ENCODE measurements around the gene RSF1. TPM values are rescaled to one million over a fixed set of nuclear protein-coding genes. Genes with fewer than 3 reads are reported as not detected.

RSF1 gene
- total RNA-seq, 1 donor from 2014 or later, result 19.9 TPM

DNA sequence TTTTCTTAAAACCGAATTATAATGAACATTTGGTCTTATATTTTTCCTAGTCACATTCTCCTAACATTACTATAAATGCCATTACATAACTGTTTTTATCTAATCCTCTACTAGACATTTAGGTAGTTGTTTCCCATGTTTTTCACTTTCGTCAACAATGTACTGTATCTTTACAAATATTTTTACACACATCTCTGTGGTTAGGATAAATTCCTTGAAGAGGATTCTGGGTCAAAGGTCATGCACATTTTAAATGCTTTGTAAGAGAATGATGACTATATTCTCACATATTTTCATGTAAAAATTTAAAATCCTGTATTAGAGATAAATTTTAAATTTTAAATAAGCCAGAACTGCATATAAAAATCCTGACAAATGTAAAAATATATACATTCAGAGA is 121.6 kb downstream of the RSF1 start:
- DNase-seq (ENCODE audit: low spot score) (no peak), ATAC-seq (no peak)

DNA sequence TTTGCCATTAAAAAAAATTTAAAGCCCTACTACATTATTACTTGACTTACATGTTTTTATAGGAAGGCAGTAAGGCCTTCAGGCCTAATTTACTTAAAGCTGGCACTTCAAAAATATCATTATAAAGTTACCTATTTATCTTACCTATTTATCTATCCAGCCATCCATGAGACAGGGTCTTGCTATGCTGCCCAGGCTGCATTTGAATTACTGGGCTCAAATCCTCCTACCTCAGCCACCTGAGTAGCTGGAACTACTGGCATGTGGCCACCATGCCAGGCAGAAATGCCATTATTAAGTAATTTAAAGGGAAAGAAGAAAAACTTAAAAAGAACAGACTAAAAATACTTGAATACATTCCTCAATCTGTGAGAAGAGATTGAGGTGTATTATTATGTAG is 122.7 kb downstream of the RSF1 start:
- ATAC-seq (no peak), DNase-seq (ENCODE audit: low spot score) (no peak)

DNA sequence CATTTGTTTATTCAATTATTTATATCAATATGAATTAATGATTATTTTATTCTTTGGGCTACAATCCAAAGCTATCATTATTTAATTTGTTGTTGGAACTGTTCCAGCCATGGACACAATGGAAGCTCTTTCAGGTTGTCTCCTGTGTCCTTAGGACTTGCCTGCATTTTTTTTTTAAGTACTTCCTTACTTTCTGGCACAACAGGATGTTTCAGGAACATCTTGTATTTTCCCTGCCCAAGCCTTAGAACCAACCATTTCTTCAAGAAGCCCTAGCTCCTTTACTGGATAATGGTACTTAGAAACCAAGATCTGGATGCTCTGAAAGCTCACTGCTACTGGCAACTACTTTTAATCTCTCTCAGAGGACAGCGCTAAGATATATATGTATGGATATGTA is 125.1 kb downstream of the RSF1 start:
- ATAC-seq, result no peak
- no peak for DNase-seq (ENCODE audit: low spot score)

DNA sequence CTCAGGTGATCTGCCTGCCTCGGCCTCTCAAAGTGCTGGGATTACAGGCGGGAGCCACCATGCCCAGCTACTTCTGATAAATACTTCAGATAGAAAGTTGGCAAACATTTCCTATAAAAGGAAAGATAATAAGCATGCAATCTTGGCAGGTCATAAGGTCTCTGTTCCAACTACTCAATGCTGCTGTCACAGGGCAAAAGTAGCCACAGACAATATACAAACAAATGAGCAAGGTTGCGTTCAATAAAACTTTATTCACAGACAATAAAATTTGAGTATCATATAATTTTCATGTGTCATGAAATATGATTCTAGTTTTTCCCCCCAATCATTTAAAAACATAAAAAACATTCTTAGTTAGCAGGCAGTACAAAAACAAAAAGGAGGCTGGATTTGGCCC is 129.9 kb downstream of the RSF1 start:
- DNase-seq (ENCODE audit: low spot score) (no peak), ATAC-seq (no peak)

DNA sequence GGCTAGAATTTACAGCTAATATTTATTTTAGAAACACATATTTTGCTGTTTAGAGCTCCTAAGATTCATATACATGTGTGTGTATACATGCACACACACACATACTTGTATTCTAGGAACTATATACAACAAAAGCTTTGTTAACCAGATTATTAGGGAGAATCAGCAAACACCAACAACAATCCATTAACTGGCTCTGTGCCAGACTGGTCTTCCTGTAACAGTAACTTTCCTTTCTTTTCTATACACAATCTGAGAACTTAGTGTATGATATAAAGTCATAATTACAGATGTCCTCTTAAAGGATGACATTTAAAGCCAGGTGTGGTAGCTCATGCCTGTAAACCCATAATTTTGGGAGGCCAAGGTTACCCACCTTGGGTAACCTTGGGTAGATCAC is 133.4 kb downstream of the RSF1 start:
- ATAC-seq (no peak), DNase-seq (ENCODE audit: low spot score) (no peak)

DNA sequence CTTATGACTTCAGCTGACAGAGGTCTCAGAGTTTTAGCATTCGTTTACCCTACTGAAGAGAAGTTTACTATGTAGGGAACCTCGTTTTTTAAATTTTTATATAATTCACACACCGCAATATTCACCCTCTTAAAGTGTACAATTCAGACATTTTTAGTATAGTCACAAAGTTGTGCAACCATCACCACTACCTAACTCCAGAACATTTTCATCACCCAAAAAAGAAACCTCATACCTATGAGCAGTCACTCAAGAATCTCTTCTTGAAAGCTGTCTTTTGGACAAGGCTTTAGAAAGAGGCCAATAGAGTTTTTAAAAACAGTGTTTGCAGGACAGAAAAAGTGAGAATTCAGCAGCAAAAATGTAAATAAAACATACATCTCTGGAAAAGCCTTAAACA is 143.4 kb downstream of the RSF1 start:
- no peak for ATAC-seq
- no peak for DNase-seq (ENCODE audit: low spot score)

DNA sequence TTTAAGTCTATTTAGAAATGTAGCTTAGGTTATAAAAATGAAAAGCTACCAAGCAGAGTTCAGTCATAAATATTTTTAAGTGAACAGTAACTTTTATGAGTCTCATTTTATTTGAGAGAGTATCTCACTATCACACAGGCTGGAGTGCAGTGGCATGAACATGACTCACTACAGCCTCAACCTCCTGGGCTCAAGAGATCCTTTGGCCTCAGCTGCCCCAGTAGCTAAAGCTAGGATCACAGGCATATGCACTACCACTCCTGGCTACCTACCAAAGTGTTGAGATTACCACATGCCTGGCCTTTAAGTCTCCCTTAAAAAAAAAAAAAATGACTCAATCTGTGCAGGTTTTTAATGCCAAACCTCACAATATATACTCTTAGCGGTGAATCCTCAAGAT is 148.3 kb downstream of the RSF1 start:
- ATAC-seq (no peak), DNase-seq (ENCODE audit: low spot score) (no peak)

DNA sequence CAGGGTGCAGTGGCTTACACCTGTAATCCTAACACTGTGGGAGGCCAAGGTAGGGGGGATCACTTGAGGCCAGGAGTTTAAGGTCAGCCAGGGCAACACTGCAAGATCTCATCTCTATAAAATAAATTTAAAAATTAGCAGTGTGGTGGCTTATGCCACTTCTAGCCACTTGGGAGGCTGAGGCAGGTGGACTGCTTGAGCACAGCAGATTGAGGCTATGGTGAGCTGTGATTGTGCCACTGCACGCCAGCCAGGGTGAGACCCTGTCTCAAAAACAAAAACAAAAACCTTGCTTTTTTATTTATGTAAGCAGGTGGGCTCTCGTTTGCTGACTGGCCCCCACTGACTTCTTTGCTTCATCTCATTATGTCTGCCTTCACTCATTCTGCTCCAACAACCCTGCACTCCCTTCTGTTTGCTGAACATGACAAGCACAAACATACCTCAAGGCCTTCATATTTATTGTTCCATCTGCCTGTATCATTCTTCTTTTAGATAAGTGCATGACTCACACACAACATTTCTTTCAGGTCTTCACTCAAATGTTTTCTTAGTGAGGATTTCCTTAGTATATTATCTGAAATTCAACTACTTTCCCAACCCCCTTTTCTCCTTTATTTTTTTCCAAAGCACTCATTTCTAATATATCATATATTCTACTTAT is 150.5 kb downstream of the RSF1 start:
- DNase-seq (ENCODE audit: low spot score) (no peak), ATAC-seq (no peak)

DNA sequence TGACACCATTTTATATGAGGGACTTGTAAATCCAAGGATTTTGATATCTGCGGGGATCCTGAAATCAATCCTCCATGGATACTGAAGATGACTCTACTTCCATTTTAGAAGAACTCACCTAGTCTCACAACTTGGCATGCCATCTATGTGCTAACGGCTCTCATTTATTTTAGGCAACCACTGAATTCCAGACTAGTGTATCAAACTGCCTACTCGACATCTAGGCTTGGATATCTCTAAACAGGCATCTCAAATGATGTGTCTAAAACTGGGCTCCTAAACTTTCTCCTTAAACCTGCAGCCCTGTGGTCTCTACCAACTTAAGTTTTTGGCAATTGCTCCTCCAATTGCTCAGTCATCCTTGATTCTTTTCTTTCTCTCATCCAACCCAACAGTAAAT is 151.8 kb downstream of the RSF1 start:
- DNase-seq (ENCODE audit: low spot score), result no peak
- no peak for ATAC-seq

DNA sequence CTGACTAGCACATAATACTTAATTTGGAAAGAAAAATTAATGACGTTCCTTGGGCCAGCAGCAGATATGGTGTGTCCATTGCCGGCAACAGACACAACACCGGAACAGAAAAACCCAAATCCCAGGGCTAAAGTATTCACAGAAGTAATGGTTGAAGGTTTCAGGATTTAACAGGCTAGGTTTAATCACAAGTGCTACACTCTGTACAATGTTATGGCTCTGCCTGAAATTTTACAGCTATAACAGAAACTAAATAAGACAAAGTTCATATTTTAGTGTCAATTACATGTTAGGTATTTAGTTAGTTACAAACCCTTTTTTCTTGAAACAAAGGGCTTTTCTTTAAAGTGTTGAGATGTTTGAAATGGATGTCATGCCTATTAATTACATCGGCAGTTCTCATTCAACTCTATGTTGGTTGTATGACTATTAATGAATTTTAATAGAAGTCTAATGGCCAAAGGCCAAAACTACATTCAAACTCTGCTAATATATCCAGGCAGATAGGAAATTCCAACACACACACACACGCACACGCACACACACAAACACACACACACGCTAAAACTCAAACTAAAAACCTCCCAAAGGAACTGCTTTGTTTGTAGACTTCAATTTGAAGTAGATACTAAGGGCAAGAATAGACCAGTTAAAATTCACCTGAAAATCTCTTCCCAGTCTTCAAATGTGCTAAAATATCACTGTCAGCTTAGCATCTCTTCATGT is 155.1 kb downstream of the RSF1 start:
- ATAC-seq (no peak), DNase-seq (ENCODE audit: low spot score) (no peak)

DNA sequence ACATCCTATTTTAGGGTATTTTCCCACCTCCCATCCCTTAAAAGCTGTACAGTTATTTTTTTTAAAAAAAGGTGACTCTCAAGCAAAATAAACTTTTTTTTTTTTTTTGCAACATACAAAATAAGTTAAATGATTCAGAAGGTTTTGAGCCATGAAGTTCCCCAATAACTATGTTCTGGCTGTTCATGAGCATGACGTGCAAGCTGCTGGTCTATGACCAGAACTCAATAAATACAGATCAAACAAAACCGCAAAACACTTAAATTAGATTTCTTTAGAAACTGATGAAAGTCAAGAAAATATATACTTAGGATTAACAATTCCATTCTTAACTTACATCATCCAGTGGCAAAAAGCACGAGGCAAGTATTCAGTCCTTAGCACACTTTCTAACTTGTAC is 158.9 kb downstream of the RSF1 start:
- no peak for DNase-seq (ENCODE audit: low spot score)
- ATAC-seq, result no peak

DNA sequence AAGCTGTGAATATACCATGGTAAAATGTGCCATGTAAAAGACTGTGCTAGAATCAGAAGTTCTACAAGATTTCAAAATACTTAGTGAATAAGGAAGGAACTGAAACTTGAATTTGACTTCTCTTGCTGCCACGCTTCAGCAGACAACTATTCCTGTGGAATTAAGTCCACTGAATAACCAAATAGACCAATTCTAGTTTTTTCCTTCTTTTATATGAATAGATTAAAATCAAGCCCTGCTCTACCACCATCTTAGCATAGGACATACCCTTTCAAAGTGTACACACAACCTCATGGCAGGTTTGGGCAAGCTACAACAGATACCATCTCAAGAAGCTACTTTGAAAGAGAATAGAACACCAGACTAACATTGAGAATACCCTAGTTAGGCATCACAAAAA is 159.6 kb downstream of the RSF1 start:
- no peak for ATAC-seq
- no peak for DNase-seq (ENCODE audit: low spot score)

DNA sequence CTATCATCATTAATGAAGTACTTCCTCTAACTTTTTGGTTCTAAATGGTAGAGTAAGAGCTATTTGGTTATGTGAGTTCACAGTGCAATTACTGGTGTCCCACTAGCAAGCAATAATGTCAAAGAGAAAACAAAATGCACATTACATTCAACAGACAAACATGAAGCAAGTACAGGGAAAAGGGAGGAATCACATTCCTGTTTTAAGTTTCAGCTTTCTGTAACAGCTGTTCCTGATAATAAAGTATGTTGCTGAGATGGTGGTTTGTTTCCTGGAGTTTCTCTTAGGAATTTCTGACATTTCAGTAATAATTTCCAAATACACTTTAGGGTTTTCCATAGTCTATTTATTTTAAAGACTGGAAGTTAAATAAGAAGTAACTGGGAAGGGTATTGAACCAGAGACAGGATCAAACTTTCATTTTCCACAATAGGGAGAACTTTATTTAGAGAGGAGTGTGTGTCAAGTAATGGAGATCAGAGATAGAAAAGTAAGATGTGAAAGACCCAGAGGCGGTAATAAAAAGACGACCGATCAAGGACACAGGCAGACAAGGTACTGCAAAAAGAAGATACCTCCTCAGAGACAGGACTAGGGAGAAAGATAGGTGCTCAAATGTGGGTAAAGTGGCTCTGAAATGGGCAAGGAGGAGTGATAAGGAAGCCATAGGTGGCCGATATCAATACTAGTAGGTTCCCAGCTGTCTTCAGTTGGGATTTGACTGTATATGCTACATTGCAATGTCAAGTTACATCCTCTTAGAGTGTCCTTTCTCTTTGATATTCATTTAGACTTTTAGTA is 162.1 kb downstream of the RSF1 start:
- no peak for DNase-seq (ENCODE audit: low spot score)
- ATAC-seq, result no peak

DNA sequence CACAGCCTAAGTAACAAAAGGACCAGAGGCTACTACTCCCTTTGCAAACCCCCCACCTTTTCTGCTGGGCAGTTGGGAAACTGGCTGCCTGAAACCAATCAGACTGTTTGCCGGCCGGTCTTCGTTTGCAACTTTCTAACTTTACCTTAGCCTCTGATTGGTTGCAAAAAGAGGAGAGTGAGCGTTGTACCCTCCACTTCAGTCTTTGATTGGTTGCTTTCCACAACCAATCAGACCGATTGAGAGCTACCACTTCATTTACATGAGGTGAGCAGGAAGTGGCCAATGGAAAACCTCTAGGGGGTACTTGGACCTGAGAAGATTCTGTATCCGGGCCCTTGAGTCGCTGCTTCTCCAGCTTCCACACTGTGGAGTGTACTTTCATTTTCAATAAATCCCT is 164.2 kb downstream of the RSF1 start:
- ATAC-seq (no peak), DNase-seq (ENCODE audit: low spot score) (no peak)

DNA sequence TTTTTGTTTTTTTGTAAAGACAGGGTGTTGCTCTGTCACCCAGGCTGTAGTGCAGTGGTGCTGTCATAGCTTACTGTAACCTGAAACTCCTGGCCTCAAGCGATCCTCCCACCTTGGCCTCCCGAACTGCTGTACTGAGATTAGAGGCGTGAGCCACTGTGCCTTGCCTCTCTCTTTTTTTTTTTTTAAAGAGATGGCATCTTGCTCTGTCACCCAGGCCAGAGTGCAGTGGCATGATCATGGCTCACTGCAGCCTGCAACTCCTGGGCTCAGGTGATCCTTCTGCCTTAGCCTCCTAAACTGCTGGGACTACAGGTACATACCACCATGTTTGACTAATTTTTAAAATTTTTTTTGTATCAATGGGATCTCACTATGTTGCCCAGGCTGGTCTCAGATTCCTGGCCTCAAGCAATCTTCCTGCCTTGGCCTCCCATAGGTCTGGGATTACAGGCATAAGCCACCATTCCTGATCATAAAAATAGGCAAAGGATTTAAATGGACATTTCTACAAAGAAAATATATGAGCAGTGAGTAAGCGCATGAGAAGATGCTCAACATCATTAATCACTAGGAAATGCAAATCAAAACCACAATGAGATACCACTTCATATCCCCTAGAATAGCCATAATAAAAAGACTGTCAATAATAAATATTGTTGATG is 165.6 kb downstream of the RSF1 start:
- no peak for ATAC-seq
- DNase-seq (ENCODE audit: low spot score), result no peak

DNA sequence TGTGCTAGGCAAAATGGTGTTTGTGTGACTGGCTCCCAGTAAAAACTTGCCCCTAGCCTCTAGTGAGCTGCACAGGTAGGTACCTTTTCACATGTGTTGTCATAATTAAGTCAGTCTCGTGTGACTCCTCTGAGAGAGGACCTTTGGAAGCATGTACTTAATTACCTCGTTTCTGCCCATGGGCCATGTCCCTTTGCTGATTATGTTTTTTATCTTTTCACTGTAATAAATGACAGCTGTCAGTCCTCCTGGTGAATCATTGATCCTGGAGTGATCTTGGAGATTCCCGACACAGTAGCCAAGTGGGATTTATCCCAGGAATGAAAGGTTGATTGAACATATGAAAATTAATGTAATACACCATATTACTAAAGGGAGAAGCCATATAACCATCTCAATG is 170.4 kb downstream of the RSF1 start:
- DNase-seq (ENCODE audit: low spot score) (no peak), ATAC-seq (no peak)

DNA sequence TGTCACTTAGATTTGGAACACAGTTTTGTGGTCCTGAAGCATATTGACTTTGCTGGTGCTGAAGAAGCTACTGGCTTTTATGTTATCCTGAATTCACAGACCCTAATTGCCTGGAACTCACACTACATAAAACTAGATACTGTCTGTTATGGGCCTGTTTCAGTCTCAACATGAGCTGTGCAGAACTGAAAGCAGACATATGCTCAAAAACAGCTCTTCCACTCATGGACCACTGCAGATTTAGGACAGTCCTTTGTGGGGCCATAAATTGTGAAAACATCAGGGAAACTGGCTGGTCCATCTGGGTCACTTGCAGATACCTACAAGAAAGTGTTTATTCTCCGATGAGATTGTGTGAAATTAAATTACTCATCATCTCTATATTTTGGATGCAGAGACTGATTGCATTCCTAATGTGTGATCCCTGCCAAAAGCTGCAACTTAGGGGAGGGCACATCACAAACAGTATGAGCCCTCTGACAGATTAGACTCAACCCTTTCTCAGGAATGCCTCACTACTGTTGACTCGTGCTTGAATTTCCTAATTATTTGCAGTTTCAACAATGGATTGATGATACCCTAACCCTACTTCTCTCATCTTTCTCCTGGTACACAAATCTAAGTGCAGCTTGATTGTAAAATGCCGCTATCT is 172.7 kb downstream of the RSF1 start:
- ATAC-seq, result no peak
- no peak for DNase-seq (ENCODE audit: low spot score)

DNA sequence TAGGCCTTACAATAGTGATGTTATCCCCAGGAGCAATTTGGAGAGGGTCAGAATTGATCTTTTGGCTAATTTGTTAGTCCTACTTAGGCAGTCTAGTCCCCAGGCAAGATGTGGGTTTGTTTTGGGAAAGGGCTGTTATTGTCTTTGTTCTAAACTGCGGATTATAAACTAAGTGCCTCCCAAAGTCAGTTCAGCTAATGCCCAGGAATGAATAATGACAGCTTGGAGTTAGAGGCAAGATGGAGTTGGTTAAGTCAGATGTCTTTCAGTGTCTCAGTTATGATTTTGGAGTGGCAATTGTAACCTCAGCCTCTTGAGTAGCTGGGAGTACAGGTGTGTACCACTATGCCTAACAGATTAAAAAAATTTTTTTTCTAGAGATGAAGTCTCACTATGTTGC is 175.6 kb downstream of the RSF1 start:
- DNase-seq (ENCODE audit: low spot score) (no peak), ATAC-seq (no peak)

DNA sequence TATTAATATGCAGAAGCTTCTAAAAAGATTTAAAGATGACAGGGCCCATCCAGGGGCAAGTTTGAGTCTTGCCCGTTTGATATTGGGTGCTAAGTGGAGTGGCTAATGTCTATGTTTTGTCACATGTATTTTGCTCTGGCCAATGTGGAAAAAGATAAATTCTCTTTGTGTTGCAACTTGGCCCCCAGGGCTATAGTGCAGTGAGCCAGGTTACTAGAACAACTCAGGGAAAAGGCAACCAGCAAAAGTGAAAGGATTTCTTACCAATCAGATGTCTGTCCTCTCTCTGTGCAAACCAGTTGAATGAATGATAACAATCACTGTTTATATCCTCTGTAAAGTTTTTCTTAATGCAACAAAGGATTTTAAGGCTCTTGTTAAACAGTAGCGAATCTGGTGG is 178.3 kb downstream of the RSF1 start:
- ATAC-seq (peak; percentile 65), DNase-seq (ENCODE audit: low spot score) (peak; percentile 74)

DNA sequence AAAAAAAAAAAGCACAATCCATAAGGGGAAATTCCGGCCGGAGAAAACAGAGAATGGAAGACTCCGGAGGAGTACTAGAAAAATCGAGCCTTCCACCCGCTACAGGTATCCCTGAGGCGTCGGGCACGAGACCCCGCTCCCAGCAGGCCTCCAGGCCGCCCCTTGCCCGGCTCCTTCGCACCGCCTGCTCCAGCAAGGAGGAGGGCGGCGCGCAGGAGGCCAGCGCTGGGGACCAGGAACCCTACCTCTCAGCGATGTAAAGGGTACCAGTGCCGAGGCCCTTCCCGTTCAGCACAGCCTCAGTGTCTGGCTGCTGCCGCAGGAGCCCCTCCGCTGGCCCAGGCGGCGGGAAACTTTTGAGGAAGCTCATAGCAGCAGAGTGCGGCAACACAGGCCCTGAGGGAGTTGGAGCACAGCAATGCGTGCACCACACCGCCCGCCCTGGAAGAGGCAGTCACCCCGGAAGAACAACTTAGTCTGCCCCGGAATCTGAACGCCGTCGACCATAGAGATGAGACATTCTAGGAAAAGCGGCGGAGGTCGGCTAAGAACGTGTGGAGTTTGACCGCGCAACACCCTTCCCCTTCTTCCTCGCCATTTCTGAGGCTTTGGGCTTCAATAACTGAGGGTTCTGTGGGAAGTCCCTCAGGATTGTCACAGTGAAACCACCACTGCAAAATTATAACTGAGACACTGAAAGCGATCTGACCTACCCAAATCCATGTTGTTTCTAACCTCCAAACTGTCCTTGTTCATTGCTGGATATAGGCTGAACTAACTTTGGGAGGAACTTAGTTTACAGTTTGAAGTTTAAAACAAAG is 183.0 kb downstream of the RSF1 start, which contains the start of gene CLNS1A:
Gene CLNS1A, minus strand, starts transcription at position 450 of the 821 bp plus-strand sequence. Its CDS starts 80 bp downstream, at position 370.
- ATAC-seq (peak; percentile 94), DNase-seq (ENCODE audit: low spot score) (peak; percentile 87)

Measured in left lobe of liver (tissue), 2 donors.